Endothelial cell of umbilical vein (primary cell): Measurements from ENCODE around the gene KDM3B. TPM values are rescaled to one million over a fixed set of nuclear protein-coding genes. Genes with fewer than 3 reads are reported as not detected.

Experiments used
- BruUV-seq: library from RNA; stranded (reverse); fragments of 400-500 nt; replicated peaks from 2 replicates; lab custom pipeline; 2021; lab: Mats Ljungman, UMichigan
- CTCF ChIA-PET: fragments of 300-600, 350-600 bp; sonication (Branson Sonifier 250); formaldehyde crosslinking; loops from one replicate; lab custom pipeline; 2021; ENCODE audit warnings: antibody characterized with exemption, inconsistent platforms; lab: Charles Lee
- POLR2A ChIA-PET: fragments of 300-600, 350-600 bp; sonication (Branson Sonifier 250); formaldehyde crosslinking; loops from one replicate; lab custom pipeline; 2021; ENCODE audit warnings: antibody characterized with exemption, inconsistent platforms; lab: Charles Lee
- DNase-seq: peaks from one replicate; pipeline ENCODE4 v3.0.0-alpha.2; 2011; ENCODE audit warnings: low read depth, low spot score
- FAIRE-seq: peaks from 2 replicates; lab custom pipeline; 2011; peaks lifted over from hg19 to GRCh38; lab: Jason Lieb, UNC
- H2AFZ ChIP-seq: 2 replicates; pipeline ENCODE4 v1.6.0; 2012; ENCODE audit warnings: low read depth, low read length, control low read depth, inconsistent platforms
- H3K27ac ChIP-seq: 2 replicates; pipeline ENCODE4 v1.5.1; 2011; ENCODE audit warnings: low read depth, mild to moderate bottlenecking, control low read depth, low read length, moderate library complexity; ENCODE audit not compliant: insufficient read depth
- H3K27me3 ChIP-seq, 2 experiments: 2 replicates each; pipeline versions ENCODE4 v1.6.0 to v1.6.1; 2011; ENCODE audit warnings: low read length in 2 of 2, mixed read lengths in 1 of 2; ENCODE audit not compliant: control insufficient read depth in 2 of 2, insufficient read depth in 2 of 2
- H3K36me3 ChIP-seq, 2 experiments: 2 replicates in 1 of 2; 3 replicates in 1 of 2; pipeline ENCODE4 v1.5.1; 2011; ENCODE audit warnings: low read length in 2 of 2, mild to moderate bottlenecking in 1 of 2, moderate library complexity in 1 of 2; ENCODE audit not compliant: control insufficient read depth in 2 of 2, insufficient read depth in 2 of 2; ENCODE audit errors: extremely low read depth in 1 of 2
- H3K4me1 ChIP-seq: 3 replicates; pipeline ENCODE4 v1.5.1; 2011; ENCODE audit warnings: mild to moderate bottlenecking, low read length; ENCODE audit not compliant: control insufficient read depth, insufficient read depth; ENCODE audit errors: extremely low read depth
- H3K4me2 ChIP-seq: 2 replicates; pipeline ENCODE4 v1.6.1; 2011; ENCODE audit warnings: low read length, control low read depth, mixed read lengths; ENCODE audit not compliant: insufficient read depth
- H3K4me3 ChIP-seq, 3 experiments: fragments of 200-600 bp in 1 of 3; sonication (generic), shearing (Covaris generic) in 1 of 3; replicated peaks in 1 of 3; 2 replicates each; pipeline ENCODE4 v1.5.1; 2011 to 2016; ENCODE audit warnings: control low read depth in 3 of 3, low read length in 3 of 3, mild to moderate bottlenecking in 2 of 3, inconsistent platforms in 1 of 3, low read depth in 1 of 3, moderate library complexity in 1 of 3; ENCODE audit not compliant: insufficient read depth in 1 of 3
- H3K79me2 ChIP-seq: 2 replicates; pipeline ENCODE4 v1.6.0; 2012; ENCODE audit warnings: low read length, inconsistent platforms; ENCODE audit not compliant: control insufficient read depth, insufficient read depth
- H3K9ac ChIP-seq: replicated peaks from 2 replicates; pipeline ENCODE3; 2011; ENCODE audit warnings: low read length, control low read depth; ENCODE audit not compliant: insufficient read depth; ENCODE audit errors: extremely low read depth
- H3K9me1 ChIP-seq: replicated peaks from 3 replicates; pipeline ENCODE4 v1.6.0; 2011; ENCODE audit warnings: mild to moderate bottlenecking, low read length; ENCODE audit not compliant: control insufficient read depth, insufficient read depth; ENCODE audit errors: extremely low read depth
- H3K9me3 ChIP-seq: replicated peaks from 2 replicates; pipeline ENCODE4 v1.5.1; 2012; ENCODE audit warnings: low read length, inconsistent platforms; ENCODE audit not compliant: control insufficient read depth, insufficient read depth
- H4K20me1 ChIP-seq: replicated peaks from 2 replicates; pipeline ENCODE3; 2011; ENCODE audit warnings: mild to moderate bottlenecking, low read length; ENCODE audit not compliant: control insufficient read depth, insufficient read depth; ENCODE audit errors: extremely low read depth
- CTCF ChIP-seq, 2 donors: IDR thresholded peaks; 1 replicate in 1 of 2; 2 replicates in 1 of 2; pipeline ENCODE4 v1.5.1; 2011; ENCODE audit warnings: low read length in 2 of 2, mild to moderate bottlenecking in 2 of 2, moderate library complexity in 2 of 2, control low read depth in 1 of 2, inconsistent platforms in 1 of 2, low read depth in 1 of 2; ENCODE audit not compliant: insufficient read depth in 1 of 2; ENCODE audit errors: extremely low read depth in 1 of 2
- EZH2 ChIP-seq: IDR thresholded peaks from 2 replicates; pipeline ENCODE4 v1.6.1; 2012; ENCODE audit warnings: borderline replicate concordance, low read depth, mild to moderate bottlenecking, moderate library complexity, low read length, inconsistent platforms; ENCODE audit not compliant: severe bottlenecking
- FOS ChIP-seq: IDR thresholded peaks from 2 replicates; pipeline ENCODE4 v1.6.1; 2011; ENCODE audit warnings: mild to moderate bottlenecking, low read length, moderate library complexity, borderline replicate concordance; ENCODE audit not compliant: insufficient read depth
- GATA2 ChIP-seq: IDR thresholded peaks from 2 replicates; pipeline ENCODE4 v1.7.0; 2011; ENCODE audit warnings: low read depth, mild to moderate bottlenecking, moderate library complexity, mixed read lengths, low read length; ENCODE audit not compliant: insufficient read length, insufficient read depth
- JUN ChIP-seq: IDR thresholded peaks from 2 replicates; pipeline ENCODE4 v1.6.1; 2011; ENCODE audit warnings: borderline replicate concordance, low read depth; ENCODE audit not compliant: insufficient read length, insufficient read depth
- MAX ChIP-seq: IDR thresholded peaks from 2 replicates; pipeline ENCODE4 v1.6.1; 2011; ENCODE audit not compliant: insufficient read depth, insufficient read length
- MYC ChIP-seq: IDR thresholded peaks from one replicate; pipeline ENCODE4 v1.6.1; 2011; ENCODE audit warnings: mild to moderate bottlenecking, low read depth, low read length
- POLR2A ChIP-seq: IDR thresholded peaks from 2 replicates; pipeline ENCODE4 v1.6.1; 2012; ENCODE audit warnings: low read depth, mild to moderate bottlenecking, control low read depth, low read length
- POLR2AphosphoS5 ChIP-seq: IDR thresholded peaks from 2 replicates; pipeline ENCODE4 v1.6.1; 2012; ENCODE audit warnings: low read depth, mild to moderate bottlenecking, control low read depth, low read length, moderate library complexity; ENCODE audit not compliant: insufficient read depth
- dilution Hi-C: fragments of 300-500 bp; cut with MboI; formaldehyde crosslinking; loops from one replicate; pipeline ENCODE4 v1.15.0; 2019; ENCODE audit warnings: low sequenced_read_pairs; ENCODE audit not compliant: extremely low pct_ligation_motif_present
- intact Hi-C: fragments of 100-400 bp; cut with micrococcal nuclease; formaldehyde crosslinking; loops from one replicate; pipeline ENCODE4 v1.10.0; 2022
- polyA plus RNA-seq, 4 experiments: library from polyadenylated mRNA; depleted of rRNA in 3 of 4; stranded (reverse) in 3 of 4; unstranded in 1 of 4; fragments of >200 nt; gene quantifications; 2 replicates each; pipeline versions ENCODE4 v1.2.1 to v1.2.3, GENCODE V29; 2011 to 2012; ENCODE audit warnings: missing spikeins in 1 of 4
- total RNA-seq: library from RNA; stranded (reverse); gene quantifications from 2 replicates; pipeline ENCODE4 v1.2.3, GENCODE V29; 2021

The KDM3B gene
- total and polyA plus RNA-seq, 2 donors (not counting 3 experiments of a cell fraction or from before 2014, with no cell fraction given) = 19.0 to 55.7 TPM

- dilution Hi-C loops = no loop called here
- DNase-seq = peak; percentile 22
- CTCF ChIA-PET = interaction anchor here (0.9 to 1.5 kb wide), 3 partner anchors 21 to 34 kb away, joined by 3 to 4 read pairs (median 4); no protein-coding TSS in a partner anchor
- H3K4me3 ChIP-seq = no peak overlapping the region
- no TSS peak for BruUV-seq
- no peaks in the 10 kb centered on the region for H3K9me3 ChIP-seq
- POLR2A ChIA-PET = no interaction called here
- TF ChIP-seq MYC (no peak), FOS (no peak), JUN (no peak), MAX (no peak), CTCF (IDR thresholded peaks at IDR 0.05; ENCODE audit: extremely low read depth in 1 of 2, insufficient read depth in 1 of 2, low read depth in 1 of 2, low read length in 2 of 2) (no peak), POLR2A (no peak), GATA2 (no peak), EZH2 (no peak), POLR2AphosphoS5 (no peak)
- peaks cover 5% of the 10 kb centered on the region for H3K79me2 ChIP-seq
- intact Hi-C loops = no loop called here
- no peak for FAIRE-seq
- no peak overlapping the region for H3K4me2 ChIP-seq
- H3K36me3 ChIP-seq = peaks cover 0 to 3% of the 10 kb centered on the region in 2 experiments
- peaks cover 6% of the 10 kb centered on the region for H3K4me1 ChIP-seq
- H3K27ac ChIP-seq = no peak overlapping the region
- H2AFZ ChIP-seq = no peak overlapping the region
- H4K20me1 ChIP-seq = no peaks in the 10 kb centered on the region
- no peaks in the 10 kb centered on the region for H3K9me1 ChIP-seq
- H3K27me3 ChIP-seq = no peaks in the 10 kb centered on the region
- no peak overlapping the region for H3K9ac ChIP-seq
These were observed 117.2 kb downstream of the KDM3B start for GRCh38 chr5:138469540-138470321.
